NCI-H2196 (cell line): ENCODE results near the gene CLEC18A.
"Not testable (repeated sequence)": the region's sequence is repeated elsewhere in the genome, so short reads cannot be mapped to it uniquely, and the experiment has no call there.

ENCODE experiments used
- DNase-seq: peaks from one replicate; lab custom pipeline; 2025; ENCODE audit not compliant: unreplicated experiment; lab: John Stamatoyannopoulos, UW

The CLEC18A gene

DNA sequence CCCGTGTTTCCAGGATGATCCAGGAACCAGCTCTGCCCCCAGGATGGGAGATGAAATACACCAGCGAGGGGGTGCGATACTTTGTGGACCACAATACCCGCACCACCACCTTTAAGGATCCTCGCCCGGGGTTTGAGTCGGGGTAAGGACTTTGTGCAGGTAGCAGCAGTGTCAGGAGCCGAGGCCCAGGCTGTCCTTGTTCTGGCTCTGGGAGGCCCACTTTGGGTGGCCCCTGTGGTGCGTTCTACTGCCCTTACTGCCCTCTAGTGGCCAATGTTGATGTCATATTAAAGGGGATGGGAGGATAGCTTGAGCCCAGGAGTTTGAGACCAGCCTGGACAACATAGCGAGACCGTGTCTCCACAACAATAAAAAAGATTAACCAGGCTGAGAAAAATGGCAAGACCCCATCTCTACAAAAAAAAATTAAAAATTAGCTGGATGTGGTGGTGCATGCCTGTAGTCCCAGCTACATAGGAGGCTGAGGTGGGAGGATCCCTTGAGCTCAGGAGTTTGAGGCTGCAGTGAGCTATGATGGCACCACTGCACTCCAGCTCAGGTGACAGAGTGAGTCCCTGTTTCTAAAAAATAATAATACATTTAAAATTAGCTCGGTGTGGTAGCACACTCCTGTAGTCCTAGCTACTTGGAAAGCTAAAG, 20.9 kb upstream of the CLEC18A start:
- DNase-seq, result peak; percentile 44

DNA sequence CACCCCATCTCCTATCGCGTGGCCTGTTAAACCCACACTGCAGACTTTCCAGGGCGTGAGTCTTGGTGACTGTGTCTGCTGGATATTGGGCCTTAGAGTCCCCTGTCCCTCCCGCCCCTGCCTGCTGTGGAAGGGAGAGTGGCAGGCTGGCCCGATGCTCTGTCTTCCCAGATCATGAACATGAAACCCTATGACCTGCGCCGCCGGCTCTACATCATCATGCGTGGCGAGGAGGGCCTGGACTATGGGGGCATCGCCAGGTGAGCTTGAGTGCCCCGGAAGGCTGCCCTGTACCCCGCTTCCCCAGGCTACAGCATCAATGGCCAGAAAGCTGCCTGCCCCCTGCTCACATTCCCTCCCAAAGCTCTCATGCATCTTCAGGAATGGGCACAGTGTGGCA, 19.5 kb upstream of the CLEC18A start:
- DNase-seq, result no peak

DNA sequence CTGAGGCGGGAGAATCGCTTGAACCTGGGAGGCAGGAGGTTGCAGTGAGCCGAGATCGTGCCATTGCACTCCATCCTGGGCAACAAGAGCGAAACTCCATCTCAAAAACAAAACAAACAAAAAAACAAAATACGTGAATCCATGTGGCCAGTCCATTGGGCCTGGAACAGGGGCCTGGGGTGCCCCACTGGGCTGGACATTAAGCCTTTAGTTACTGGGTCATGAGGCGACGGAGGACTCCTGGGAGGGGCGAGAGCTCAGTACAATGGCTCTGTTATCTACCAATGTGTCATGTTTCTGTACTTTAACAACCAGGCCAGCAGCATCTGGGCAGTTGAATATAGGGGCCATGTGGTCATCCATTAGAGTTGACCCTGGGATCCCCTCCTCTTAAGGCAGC, 18.9 kb upstream of the CLEC18A start:
- DNase-seq, result no peak

DNA sequence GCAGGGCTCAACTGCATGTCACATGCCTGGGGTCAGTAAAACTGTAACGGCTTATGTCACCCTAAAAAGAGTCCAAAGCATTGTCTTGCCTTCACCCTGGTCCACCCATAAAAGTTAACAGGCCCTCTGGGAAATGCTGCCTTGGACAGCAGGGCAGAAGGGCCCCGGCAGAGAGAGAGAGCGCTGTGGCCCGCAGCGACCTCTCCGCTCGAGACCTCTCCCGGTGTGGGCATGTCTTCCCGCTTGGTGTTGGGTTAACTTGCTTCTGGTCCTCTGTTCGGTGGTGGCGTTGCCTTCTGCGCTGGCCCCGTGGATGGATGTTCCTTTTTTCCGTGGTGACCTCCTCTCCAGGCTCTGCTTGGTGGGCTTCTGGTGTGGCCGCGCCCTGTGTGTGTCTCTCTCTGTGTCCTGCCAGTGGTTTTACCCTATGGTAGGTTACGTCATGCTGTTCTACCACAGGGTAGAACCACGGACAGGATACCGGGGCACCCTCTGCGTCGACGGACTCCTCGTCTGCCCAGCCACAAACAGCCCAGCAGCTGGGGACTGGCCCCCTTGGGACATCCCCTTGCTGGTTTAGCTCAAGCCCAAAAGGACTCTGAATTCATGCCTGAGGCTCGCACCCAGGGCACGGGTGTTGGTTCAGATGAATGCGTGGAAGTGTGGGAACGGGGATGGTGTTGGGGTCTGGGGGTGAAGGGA, 18.3 kb upstream of the CLEC18A start:
- no peak for DNase-seq

DNA sequence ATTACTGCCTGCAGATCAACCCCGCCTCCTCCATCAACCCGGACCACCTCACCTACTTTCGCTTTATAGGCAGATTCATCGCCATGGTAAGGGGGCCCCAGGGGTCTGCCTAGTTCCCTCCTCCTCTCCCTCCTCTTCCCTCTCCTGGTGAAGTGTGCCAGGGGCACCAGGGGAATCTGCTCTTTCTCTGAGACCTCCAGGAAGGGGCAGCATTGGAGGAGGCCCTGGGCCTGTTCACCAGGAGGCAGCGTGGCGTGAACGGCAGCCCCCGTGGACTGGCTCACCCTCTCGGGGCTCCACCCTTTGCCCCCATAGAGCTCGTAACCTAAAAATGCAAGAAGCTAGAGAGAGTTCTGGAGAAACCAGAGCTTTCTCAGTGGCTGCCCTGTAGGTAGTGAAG, 17.1 kb upstream of the CLEC18A start:
- DNase-seq, result no peak

DNA sequence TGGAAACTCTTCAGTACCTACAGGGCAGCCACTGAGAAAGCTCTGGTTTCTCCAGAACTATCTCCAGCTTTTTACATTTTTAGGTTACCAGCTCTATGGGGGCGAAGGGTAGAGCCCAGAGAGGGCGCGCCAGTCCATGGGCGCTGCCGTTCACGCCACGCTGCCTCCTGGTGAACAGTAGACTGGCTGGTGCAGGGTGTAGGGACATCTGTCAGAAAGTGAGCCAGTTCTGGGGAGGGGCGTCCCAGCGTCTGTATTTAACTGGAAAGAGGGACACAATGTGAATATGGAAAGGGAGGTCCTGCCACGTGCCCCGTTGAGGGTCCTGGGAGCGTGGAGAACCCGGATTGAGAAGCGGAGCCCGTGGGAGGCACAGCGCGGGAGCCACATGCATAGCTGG, 16.4 kb upstream of the CLEC18A start:
- no peak for DNase-seq

DNA sequence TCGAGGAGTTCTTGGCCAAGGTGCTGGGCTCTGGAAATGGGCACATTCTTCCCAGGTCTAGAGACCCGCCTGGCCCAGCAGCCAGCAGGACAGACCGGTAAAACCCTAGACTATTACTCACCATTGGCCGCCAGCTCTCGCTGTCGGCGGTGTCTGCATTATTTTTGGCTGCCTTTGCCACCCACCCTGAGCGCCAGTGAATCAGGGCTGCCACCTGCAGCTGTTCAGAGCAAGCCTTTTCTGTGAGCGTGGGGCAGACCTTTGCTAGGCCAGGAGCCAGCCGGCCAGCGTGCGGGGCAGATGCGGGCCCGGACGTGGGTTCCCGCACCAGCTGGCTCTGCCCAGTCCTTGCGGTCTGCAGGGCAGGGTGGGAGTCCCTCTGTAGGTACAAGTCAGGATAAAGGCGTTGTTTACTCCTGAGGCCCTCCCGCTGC, 15.8 kb upstream of the CLEC18A start:
- DNase-seq, result no peak

DNA sequence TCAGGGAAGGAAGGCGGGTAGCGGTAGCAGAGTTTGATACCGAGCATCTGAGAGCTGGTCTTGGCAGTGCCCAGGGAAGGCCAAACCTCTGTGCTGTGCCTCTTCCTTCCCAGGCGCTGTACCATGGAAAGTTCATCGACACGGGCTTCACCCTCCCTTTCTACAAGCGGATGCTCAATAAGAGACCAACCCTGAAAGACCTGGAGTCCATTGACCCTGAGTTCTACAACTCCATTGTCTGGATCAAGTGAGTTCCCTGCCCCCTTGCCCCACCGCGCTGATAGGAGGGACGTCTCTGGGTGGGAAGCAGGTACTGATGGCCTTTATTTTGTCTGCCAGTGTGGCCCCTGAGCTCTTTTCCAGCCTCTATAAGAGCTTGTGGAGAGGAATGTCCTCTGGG, 15.4 kb upstream of the CLEC18A start:
- DNase-seq, result no peak

DNA sequence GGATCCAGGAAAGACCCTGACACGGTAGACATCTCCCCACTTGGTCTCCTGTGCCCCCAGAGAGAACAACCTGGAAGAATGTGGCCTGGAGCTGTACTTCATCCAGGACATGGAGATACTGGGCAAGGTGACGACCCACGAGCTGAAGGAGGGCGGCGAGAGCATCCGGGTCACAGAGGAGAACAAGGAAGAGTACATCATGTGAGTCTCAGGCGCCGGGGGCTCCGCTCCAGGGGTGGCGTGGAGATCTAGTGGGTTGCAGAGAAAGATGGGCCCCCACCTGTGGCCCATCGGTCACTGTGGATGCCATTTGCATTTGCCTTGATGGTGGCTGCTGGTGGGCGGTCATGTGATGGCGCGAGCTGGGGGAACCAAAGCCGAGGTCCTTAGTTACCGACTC, 14.9 kb upstream of the CLEC18A start:
- DNase-seq, result no peak

DNA sequence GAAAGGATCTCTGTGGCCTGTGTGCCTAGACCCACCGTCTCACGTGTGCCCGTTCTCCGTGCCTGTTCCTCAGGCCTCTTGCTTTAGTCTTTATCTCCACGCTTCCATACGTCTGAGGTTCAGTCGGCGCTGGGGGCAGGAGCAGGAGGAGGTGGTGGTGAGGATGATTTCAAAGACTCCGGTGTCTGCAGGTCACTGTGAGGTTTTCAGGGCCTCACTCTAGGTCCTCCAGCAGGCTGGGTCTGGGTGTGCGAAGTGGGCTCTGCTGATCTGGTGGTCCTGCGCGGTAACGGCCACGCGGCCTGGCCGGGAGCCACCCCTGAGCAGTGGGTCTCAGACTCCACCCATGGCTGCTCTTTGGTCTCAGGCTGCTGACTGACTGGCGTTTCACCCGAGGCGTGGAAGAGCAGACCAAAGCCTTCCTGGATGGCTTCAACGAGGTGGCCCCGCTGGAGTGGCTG, 14.4 kb upstream of the CLEC18A start:
- DNase-seq, result no peak

DNA sequence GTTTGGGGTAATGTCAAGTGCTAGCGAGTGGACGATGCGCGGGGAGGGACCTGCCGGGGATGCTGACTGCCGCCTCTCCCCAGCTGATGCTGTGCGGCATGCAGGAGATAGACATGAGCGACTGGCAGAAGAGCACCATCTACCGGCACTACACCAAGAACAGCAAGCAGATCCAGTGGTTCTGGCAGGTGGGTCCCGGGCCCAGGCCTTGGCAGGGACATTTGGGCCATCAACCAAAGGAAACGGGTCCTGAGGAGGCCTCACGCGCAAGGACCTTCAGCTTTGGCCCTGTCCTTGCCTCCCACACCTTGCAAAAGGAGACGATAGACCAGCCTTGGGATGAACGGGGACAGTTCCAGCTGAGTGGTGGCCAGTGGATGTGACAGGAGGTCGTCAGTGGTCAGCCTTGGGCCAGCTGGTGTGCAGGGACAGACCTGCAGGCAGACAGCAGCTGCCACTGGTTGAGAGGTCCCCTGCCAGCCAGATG, 13.6 kb upstream of the CLEC18A start:
- no peak for DNase-seq

DNA sequence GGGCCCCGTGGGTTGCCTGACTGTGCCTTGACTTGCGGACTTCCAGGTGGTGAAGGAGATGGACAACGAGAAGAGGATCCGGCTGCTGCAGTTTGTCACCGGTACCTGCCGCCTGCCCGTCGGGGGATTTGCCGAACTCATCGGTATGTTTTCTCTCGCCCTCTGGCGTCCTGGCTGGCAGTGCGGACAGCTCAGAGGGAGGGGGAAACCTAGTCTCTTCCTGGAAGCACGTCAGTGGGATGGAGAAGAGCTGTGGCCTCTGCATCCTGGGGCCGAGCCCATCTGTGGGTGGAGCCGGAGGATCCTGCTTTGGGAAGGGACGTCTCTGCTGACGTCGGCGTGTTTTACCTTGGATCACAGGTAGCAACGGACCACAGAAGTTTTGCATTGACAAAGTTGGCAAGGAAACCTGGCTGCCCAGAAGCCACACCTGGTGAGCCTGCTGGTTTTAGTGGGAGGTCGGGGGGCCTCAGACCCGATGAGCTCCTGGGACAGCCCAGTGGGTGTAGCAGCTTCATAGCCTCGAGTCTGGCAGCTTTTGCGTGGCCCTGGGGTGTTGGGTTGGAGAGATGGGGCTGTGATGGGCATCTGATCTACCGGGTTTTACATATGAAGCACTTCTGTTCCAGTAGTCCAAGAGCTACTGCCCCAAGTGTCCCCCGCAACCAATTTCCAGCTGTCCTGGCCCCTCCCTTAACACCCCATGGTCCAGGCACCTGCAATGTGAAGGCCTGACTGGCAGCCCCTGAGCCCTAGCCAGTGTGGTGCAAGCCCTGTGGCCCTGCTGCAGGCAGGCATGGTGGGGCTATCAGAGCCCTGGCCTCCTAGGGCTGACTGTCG, 11.9 kb upstream of the CLEC18A start:
- DNase-seq, result no peak

DNA sequence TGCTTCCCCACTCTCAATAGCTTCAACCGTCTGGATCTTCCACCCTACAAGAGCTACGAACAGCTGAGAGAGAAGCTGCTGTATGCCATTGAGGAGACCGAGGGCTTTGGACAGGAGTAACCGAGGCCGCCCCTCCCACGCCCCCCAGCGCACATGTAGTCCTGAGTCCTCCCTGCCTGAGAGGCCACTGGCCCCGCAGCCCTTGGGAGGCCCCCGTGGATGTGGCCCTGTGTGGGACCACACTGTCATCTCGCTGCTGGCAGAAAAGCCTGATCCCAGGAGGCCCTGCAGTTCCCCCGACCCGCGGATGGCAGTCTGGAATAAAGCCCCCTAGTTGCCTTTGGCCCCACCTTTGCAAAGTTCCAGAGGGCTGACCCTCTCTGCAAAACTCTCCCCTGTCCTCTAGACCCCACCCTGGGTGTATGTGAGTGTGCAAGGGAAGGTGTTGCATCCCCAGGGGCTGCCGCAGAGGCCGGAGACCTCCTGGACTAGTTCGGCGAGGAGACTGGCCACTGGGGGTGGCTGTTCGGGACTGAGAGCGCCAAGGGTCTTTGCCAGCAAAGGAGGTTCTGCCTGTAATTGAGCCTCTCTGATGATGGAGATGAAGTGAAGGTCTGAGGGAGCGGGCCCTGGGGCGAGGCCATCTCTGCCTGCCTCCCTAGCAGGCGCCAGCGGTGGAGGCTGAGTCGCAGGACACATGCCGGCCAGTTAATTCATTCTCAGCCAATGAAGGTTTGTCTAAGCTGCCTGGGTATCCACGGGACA, 11.1 kb upstream of the CLEC18A start:
- DNase-seq, result no peak

DNA sequence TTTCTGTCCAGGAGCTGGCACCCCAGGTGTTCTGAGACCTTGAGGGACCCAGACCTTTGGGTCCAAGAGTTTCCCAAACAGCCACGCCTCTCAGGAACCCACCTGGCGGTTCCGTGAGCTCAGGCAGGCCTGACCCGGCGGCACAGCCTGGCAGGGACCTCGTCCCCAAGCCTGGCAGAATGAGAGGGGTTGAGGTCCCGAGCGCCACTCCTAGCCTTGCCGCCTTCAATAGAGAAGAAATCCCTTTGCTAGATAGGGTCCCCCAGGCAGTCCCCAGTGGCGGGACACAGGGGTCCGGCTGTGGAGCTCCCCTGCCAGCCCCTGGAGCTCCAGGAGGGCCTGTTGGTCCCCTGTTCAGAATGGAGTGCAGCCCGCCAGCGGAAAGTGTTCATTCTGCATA, 10.5 kb upstream of the CLEC18A start:
- DNase-seq, result no peak

DNA sequence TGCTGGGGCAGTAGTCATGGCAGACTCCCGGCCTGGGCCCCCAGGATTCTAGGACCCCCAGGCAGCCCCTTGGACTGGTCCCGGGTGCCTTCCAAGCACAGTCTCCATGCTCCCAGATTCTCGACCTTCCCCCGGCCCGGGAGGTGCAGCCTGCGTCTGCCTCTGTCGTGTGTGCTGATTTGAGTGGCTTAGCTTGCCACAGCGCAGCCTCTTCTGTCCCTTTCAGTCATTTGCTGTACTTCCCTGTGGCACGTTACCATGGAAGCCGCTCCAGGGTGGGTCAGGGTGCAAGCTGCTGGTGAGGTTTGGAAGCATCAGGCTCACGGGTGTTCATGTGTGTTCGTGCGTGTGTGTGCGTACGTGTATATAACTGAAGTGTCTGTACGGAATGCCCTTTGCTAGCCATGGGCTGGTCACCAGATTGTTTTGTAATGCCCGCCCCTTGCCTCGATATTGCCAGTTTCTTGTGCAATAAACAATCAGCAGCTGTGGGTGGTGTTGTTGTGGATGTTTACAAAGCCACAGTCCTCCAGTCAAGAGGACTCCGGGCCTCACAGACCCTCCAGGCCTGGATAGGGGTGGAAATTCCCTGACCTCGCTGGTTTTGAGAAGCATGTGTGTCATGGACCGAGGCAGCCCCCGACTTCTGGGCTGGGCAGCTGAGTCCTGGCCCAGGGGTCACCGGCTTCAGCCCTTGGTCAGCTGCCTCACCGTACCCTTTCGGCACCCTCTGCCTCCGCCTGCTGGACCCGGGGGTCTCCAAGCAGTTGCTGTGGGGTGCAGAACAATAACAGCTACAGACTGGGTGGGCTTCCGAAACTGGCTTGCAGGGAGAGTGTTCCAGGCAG, 9.7 kb upstream of the CLEC18A start:
- DNase-seq, result no peak

DNA sequence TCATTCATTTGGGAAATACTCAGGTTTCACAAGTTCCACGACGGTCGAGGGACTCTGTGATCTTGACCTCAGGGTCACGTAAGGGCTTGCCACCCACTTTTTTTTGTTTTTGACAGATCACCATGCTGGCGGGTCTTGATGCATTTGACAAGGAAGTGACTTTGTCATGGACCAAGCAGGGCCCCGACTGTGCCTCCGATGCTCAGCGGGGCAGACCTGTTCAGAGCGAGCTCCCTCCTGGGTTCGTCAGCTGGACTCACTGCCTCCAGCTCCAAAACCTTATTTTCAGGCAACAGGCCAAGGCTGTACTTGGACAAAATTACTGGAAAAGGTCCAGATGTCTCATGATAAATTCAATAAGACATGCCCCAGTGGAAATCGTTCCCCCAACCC, 9.0 kb upstream of the CLEC18A start:
- DNase-seq, result no peak

DNA sequence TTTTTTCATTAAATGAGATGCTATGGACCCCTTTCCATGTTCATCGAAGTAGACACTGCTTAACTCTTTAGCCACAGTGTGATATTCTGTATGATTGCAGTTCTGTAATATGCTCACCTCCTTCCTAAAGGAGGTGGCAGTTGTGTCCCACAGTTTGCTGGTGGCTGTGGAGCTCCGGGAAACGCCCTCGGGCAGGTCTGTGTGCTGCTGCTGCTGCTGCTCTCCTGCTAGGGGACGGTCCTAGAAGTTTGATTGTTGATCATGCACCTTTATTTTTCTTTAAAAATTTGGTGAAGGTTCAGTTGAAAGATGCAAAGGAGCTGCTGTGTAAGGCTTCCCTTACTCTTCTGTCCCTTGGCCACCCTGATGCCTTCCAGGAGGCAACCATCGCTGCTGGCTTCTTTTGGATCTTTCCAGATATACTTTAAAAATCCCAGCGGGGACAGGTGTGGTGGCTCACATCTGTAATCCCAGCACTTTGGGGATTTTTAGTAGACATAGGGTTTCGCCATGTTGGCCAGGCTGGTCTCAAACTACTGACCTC, 8.4 kb upstream of the CLEC18A start:
- DNase-seq, result no peak

DNA sequence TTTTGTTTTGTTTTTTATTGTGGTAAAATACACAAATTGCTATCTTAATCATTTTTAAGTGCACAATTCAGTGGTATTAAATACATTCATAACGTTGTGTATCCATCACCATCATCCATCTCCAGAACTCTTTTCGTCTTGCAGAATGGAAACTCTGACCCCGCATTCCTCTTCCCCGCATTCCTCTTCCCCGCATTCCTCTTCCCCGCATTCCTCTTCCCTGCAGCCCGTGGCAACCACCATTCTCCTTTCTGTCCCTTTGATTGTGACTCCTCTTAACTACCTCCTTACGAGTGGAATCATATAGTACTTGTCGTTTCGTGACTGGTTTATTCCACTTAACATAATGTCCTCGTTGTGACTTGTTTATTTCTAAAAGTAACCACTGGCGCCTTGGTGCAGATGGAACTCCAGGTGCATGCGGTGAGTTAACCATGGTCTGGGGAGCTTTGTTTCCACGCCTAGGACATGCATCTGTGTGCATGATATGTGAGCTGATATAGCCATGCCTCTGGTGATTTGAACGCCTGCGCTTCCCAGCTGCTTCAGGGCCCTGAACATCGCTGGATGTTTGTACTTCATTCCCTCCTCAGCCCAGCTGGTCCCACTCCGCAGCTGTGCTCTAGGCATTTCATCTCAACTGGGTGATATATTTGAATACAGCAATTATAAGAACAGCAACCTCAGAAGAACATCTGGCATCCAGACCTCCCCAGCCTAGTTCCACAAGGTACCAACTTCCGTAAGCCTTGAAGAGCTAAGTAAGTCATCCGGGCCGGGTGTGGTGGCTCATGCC, 7.7 kb upstream of the CLEC18A start:
- not testable (repeated sequence) for DNase-seq

DNA sequence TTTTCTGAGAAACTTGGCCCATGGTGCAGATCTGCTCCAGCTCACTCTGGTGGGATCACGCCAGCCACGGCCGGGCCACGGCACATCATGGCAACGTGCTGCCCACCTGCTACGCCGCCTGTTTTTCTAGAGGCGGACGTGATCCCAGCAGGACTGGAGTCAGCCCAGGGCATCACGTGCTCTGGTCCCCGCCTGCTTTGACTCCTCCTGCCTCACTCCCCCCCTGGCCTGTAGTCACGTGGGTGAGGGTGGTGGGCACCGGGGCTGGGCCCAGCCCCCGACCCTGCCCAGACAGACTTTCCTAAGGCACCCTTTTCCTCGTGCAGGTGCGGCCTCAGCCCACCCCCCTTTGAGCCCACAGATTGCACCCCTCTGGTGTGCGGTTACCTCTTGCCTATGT, 723 bp upstream of the CLEC18A start:
- not testable (repeated sequence) for DNase-seq
